ENCODE measurements around the gene DLG1. TPM values are rescaled to one million over a fixed set of nuclear protein-coding genes. Genes with fewer than 3 reads are reported as not detected.

The DLG1 gene
- total RNA-seq, 1 donor, result 48.0 TPM

GRCh38 chr3:197302696-197303341, 4.4 kb upstream of the DLG1 start:
- Histone ChIP-seq H3K4me3 (ENCODE audit: low read length) (no peak overlapping the region), H3K9me3 (ENCODE audit: low read depth, low read length) (no peaks in the 10 kb centered on the region), H3K27me3 (ENCODE audit: insufficient read depth, low read length) (peaks cover 9% of the 10 kb centered on the region), H3K4me1 (ENCODE audit: insufficient read depth, low read length) (peaks cover 10% of the 10 kb centered on the region)

GRCh38 chr3:197302033-197302432, 3.6 kb upstream of the DLG1 start:
- no peak overlapping the region for H3K4me3 ChIP-seq (ENCODE audit: low read length)
- peaks cover 9% of the 10 kb centered on the region for H3K27me3 ChIP-seq (ENCODE audit: insufficient read depth, low read length)
- H3K9me3 ChIP-seq (ENCODE audit: low read depth, low read length), result no peaks in the 10 kb centered on the region
- H3K4me1 ChIP-seq (ENCODE audit: insufficient read depth, low read length), result peaks cover 11% of the 10 kb centered on the region

- Histone ChIP-seq H3K27me3 (ENCODE audit: insufficient read depth, low read length) (peaks cover 9% of the 10 kb centered on the region), H3K4me3 (ENCODE audit: low read length) (no peak overlapping the region), H3K9me3 (ENCODE audit: low read depth, low read length) (no peaks in the 10 kb centered on the region), H3K4me1 (ENCODE audit: insufficient read depth, low read length) (peaks cover 15% of the 10 kb centered on the region)
These were observed 1.9 kb upstream of the DLG1 start for GRCh38 chr3:197300361-197300760.

DNA sequence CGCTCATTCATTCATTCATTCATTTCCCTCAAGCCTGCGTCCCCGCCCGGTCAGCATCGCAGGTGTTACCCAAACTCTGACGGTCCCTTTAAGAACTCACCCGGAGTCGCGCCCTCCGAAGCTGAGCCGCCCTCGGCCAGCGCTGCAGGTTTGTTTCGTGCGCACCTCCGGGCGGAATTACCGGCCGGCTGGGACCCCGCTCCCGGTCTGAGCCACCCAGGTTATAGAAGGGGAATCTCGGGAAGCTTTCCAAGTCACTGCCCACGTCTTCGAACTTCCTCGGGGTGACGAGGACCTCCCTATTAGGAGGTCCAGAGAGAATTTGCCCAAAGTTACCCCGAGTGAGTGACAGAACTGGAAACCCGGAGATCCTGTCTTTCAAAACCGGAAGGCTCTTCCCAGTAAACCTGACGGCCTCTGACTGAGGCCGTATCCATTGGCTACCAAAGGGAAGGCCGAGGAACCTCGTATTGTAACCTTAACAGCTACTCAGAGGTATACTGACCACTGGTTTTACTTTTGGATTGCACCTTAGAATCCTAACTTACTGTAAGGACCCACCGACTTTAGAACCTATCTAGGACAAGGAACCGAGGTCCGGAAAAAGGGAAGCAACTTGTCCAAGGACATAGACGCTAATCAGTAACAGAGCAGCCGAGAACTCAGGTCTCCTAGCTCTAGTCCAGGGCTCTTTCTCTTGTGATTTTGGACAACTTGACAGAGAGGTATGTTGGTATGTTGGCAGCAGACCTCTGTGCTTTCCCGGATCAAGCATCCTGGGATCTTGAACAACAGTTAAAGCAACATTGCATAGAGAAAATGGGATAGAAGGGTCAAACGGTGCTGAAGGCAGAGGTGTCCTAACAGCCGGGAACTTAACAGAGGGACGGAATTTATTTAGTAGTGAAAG, 788 bp upstream of the DLG1 start:
- Histone ChIP-seq H3K9me3 (ENCODE audit: low read depth, low read length) (no peaks in the 10 kb centered on the region), H3K4me3 (ENCODE audit: low read length) (peak overlapping the region; percentile 84), H3K27me3 (ENCODE audit: insufficient read depth, low read length) (peaks cover 9% of the 10 kb centered on the region), H3K4me1 (ENCODE audit: insufficient read depth, low read length) (peaks cover 15% of the 10 kb centered on the region)

GRCh38 chr3:197297476-197298340, 704 bp downstream of the DLG1 start:
- Histone ChIP-seq H3K4me3 (ENCODE audit: low read length) (peak overlapping the region; percentile 84), H3K9me3 (ENCODE audit: low read depth, low read length) (no peaks in the 10 kb centered on the region), H3K4me1 (ENCODE audit: insufficient read depth, low read length) (peaks cover 18% of the 10 kb centered on the region), H3K27me3 (ENCODE audit: insufficient read depth, low read length) (peaks cover 9% of the 10 kb centered on the region)

- no peaks in the 10 kb centered on the region for H3K9me3 ChIP-seq (ENCODE audit: low read depth, low read length)
- H3K4me1 ChIP-seq (ENCODE audit: insufficient read depth, low read length), result peaks cover 18% of the 10 kb centered on the region
- H3K4me3 ChIP-seq (ENCODE audit: low read length), result peak overlapping the region; percentile 84
- peaks cover 9% of the 10 kb centered on the region for H3K27me3 ChIP-seq (ENCODE audit: insufficient read depth, low read length)
These were observed 1.4 kb downstream of the DLG1 start for GRCh38 chr3:197297002-197297401.

DNA sequence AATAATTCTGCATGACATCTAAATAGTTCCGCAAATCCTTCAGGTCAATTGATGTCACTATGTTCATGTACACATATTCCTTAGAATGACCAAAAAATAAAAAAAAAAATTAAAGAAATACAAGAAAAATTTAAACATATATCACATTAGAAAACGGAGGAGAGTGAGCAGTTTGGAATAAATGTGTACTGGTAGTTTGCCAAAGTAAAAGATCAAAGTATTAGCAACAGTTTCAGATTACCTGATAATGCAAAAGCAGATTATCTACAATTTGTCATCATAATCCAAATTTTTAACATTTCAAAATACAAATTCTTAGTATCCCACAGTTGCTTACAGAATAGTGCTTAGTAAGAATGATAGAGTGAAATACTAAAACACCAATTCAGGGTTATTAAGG, 1.9 kb downstream of the DLG1 start:
- Histone ChIP-seq H3K4me1 (ENCODE audit: insufficient read depth, low read length) (peaks cover 18% of the 10 kb centered on the region), H3K9me3 (ENCODE audit: low read depth, low read length) (no peaks in the 10 kb centered on the region), H3K27me3 (ENCODE audit: insufficient read depth, low read length) (peaks cover 9% of the 10 kb centered on the region), H3K4me3 (ENCODE audit: low read length) (no peak overlapping the region)

DNA sequence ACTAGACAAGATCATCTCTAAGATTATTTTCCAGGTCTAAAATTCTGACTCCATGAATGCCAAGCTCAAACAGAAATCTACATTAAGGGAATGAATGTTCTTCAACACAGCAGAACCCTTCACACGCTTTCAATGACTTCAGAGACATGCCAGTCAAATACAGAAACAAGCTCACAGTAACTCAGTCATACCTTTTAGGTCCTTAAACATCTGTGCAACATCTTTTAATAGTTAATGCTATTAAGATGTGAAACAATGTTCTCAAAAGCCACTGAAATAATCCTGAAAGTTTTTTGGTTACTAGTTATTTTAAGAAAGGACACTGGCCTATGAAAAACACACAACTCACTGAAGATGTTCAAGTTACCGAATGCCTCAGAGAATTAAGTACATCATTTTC, 2.5 kb downstream of the DLG1 start:
- Histone ChIP-seq H3K27me3 (ENCODE audit: insufficient read depth, low read length) (peaks cover 9% of the 10 kb centered on the region), H3K4me1 (ENCODE audit: insufficient read depth, low read length) (peaks cover 20% of the 10 kb centered on the region), H3K4me3 (ENCODE audit: low read length) (no peak overlapping the region), H3K9me3 (ENCODE audit: low read depth, low read length) (no peaks in the 10 kb centered on the region)

GRCh38 chr3:197293605-197294237, 4.7 kb downstream of the DLG1 start:
- H3K9me3 ChIP-seq (ENCODE audit: low read depth, low read length), result no peaks in the 10 kb centered on the region
- no peak overlapping the region for H3K4me3 ChIP-seq (ENCODE audit: low read length)
- no peaks in the 10 kb centered on the region for H3K27me3 ChIP-seq (ENCODE audit: insufficient read depth, low read length)
- H3K4me1 ChIP-seq (ENCODE audit: insufficient read depth, low read length), result peaks cover 13% of the 10 kb centered on the region

DNA sequence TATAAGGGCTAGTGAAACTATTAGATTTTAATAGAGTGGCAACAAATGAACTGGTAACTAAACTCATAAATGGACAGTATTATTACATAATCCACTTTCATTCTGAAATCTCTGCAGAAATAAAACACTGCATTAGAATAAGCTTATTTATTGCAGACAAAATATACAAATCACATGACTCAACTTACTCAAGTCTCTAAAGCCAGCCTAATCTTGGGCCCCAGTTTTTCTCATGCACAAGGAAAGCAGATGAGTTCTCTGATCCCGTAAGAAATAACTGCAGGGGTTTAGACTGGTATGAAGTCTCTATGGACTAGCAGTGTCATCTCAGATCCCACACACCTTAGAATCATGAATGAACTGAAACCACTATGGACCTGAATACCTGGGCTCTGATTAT, 5.8 kb downstream of the DLG1 start:
- H3K9me3 ChIP-seq (ENCODE audit: low read depth, low read length), result no peaks in the 10 kb centered on the region
- peaks cover 11% of the 10 kb centered on the region for H3K4me1 ChIP-seq (ENCODE audit: insufficient read depth, low read length)
- H3K27me3 ChIP-seq (ENCODE audit: insufficient read depth, low read length), result no peaks in the 10 kb centered on the region
- no peak overlapping the region for H3K4me3 ChIP-seq (ENCODE audit: low read length)

DNA sequence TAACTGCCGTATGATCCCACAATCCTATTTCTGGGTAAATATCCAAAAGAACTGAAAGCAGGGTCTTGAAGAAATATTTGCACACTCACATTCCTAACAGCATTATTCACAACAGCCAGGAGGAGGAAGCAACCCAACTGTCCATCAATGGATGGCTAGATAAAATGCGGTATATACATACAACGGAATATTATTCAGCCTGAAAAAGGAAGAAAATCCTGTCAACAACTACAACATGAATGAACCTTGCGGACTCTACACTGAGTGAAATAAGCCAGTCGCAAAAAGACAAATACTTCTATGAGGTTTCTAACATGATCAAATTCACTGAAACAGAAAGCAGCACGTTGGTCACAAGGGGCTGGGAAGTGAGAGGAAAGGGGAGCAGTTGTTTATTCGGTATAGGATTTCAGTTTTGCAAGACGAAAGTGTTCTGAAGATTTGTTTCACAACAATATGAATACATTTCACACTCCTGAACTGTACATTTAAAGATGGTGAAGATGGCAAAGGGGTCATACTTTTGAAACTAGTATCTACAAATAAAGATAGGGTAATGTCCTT, 6.2 kb downstream of the DLG1 start:
- Histone ChIP-seq H3K4me3 (ENCODE audit: low read length) (no peak overlapping the region), H3K4me1 (ENCODE audit: insufficient read depth, low read length) (peaks cover 11% of the 10 kb centered on the region), H3K27me3 (ENCODE audit: insufficient read depth, low read length) (no peaks in the 10 kb centered on the region), H3K9me3 (ENCODE audit: low read depth, low read length) (no peaks in the 10 kb centered on the region)

- Histone ChIP-seq H3K4me3 (ENCODE audit: low read length) (no peak overlapping the region), H3K9me3 (ENCODE audit: low read depth, low read length) (no peaks in the 10 kb centered on the region), H3K4me1 (ENCODE audit: insufficient read depth, low read length) (peaks cover 6% of the 10 kb centered on the region), H3K27me3 (ENCODE audit: insufficient read depth, low read length) (no peaks in the 10 kb centered on the region)
These were observed 8.7 kb downstream of the DLG1 start for GRCh38 chr3:197289726-197290125.

DNA sequence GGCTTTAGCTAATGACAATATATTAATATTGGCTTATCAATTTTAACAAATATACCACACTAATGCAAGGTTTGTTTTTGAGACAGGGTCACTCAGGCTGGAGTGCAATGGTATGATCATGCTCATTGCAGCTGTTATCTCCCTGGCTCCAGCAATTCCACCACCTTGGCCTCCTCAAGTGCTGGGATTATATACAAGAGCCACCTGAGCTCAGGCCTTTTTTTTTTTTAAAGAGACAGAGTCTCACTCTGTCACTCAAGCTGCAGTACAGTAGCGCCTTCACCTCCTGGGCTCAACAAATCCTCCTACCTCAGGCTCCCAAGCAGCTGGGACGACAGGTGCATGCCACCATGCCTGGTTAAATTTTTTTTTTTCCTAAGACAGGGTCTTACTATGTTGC, 11.7 kb downstream of the DLG1 start:
- H3K27me3 ChIP-seq (ENCODE audit: insufficient read depth, low read length), result no peaks in the 10 kb centered on the region
- no peaks in the 10 kb centered on the region for H3K9me3 ChIP-seq (ENCODE audit: low read depth, low read length)
- no peak overlapping the region for H3K4me3 ChIP-seq (ENCODE audit: low read length)
- peaks cover 3% of the 10 kb centered on the region for H3K4me1 ChIP-seq (ENCODE audit: insufficient read depth, low read length)

GRCh38 chr3:197285557-197285956, 12.9 kb downstream of the DLG1 start:
- Histone ChIP-seq H3K9me3 (ENCODE audit: low read depth, low read length) (no peaks in the 10 kb centered on the region), H3K4me1 (ENCODE audit: insufficient read depth, low read length) (no peaks in the 10 kb centered on the region), H3K4me3 (ENCODE audit: low read length) (no peak overlapping the region), H3K27me3 (ENCODE audit: insufficient read depth, low read length) (no peaks in the 10 kb centered on the region)

Measured in mononuclear cell (primary cell).